Measurements from ENCODE around the gene VEGFB. TPM values are rescaled to one million over a fixed set of nuclear protein-coding genes. Genes with fewer than 3 reads are reported as not detected.

VEGFB gene
- polyA plus RNA-seq, 2 of the 4 experiments (the other 2 are of a cell fraction), result 6.8 to 26.5 TPM

DNA sequence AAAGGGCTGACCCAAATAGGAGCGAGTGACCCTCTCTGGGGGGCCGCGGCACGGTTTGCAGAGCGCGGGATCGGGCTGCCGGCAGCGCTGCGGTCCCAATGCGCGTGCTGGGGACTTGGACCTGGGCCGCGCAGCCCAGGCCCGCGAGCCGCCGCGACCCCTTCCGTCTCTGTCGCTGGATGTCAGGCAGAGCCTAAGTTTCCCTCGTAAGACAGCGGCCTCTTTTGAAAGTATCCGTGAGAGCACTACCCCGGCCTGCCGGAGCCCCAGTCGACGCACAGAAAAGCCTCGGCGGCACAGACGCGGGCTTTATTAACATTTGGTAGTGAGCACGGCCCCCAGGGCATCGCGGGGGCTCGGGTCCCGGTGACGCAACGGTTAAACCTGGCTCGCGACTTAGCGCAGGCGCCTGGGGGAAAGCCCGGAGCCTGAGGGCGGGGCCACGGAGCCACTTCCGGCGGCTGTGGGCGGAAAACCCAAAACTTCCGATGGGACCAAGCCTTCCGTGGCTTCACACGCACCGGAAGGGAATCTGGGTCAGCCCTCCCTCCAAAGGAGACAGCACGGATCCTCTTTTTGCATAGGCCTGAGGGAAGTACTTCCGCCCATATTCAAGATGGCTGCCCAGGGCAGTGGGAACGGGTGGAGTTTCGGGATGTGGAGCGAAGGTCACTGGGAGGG lies 35.3 kb downstream of the VEGFB start:
- ATAC-seq (peak; percentile 80 to 91), FAIRE-seq (peak; percentile 59), DNase-seq (ENCODE audit: low read depth in 1 of 2, low spot score in 1 of 2) (peak; percentile 87 to 100)
- WGBS (ENCODE audit: missing lambda C conversion rate), result 3% methylated on average over 29 of the region's 58 CpGs
- peak overlapping the region; percentile 94 to 97 for H3K27ac ChIP-seq
- H3K4me1 ChIP-seq, result peaks cover 32% of the 10 kb centered on the region
- H3K4me2 ChIP-seq, result peak overlapping the region; percentile 97
- H3K4me3 ChIP-seq, result peak overlapping the region; percentile 72
- H3K9me3 ChIP-seq, result no peaks in the 10 kb centered on the region
- CTCF ChIA-PET, result interaction anchor here (0.6 to 16.0 kb wide), 12 partner anchors 11 to 707 kb away, joined by 3 to 220 read pairs (median 4); partner anchors contain the start of genes BAD, CATSPERZ, ESRRA and PLCB3
- POLR2A ChIA-PET, result interaction anchor here (0.6 to 5.9 kb wide), 13 partner anchors 10 to 84 kb away, joined by 3 to 53 read pairs (median 5); partner anchors contain the start of genes BAD, ESRRA, FKBP2 and GPR137
- TF ChIP-seq TP53 (CRISPR knock-in tag; IDR thresholded peaks at IDR 0.05), result 0 out of 2 replicates have a peak, but pooled peaks have one; percentile 27
- TF ChIP-seq SMC3 (IDR thresholded peaks at IDR 0.05), result peak; percentile 4; the same call in 1 of the 3 replicates
- no peak for TF ChIP-seq NR3C1 (IDR thresholded peaks at IDR 0.05)
- no peak for TF ChIP-seq CHD4 (IDR thresholded peaks at IDR 0.05; ENCODE audit: borderline replicate concordance)
- peak; percentile 75 to 87; a peak in 3 of 4 replicates for TF ChIP-seq CEBPB (IDR thresholded peaks at IDR 0.05)
- no peak for TF ChIP-seq HOXB13 (CRISPR knock-in tag; IDR thresholded peaks at IDR 0.05; ENCODE audit: low read depth)
- no peak for TF ChIP-seq FOSL2 (IDR thresholded peaks at IDR 0.05)
- peak; percentile 41; the same call in 1 of the 2 replicates for TF ChIP-seq FOSL2 (CRISPR knock-in tag; IDR thresholded peaks at IDR 0.05)
- TF ChIP-seq SREBF2 (IDR thresholded peaks at IDR 0.05), result no peak
- TF ChIP-seq, protein P1, sequence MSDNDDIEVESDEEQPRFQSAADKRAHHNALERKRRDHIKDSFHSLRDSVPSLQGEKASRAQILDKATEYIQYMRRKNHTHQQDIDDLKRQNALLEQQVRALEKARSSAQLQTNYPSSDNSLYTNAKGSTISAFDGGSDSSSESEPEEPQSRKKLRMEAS (IDR thresholded peaks at IDR 0.05), result peak; percentile 84
- TF ChIP-seq POLR2AphosphoS2 (conservative IDR thresholded peaks at IDR 0.05; ENCODE audit: low read length), result peak; percentile 6; the same call in 1 of the 2 replicates
- TF ChIP-seq MAZ (IDR thresholded peaks at IDR 0.05; ENCODE audit: borderline replicate concordance, low read depth, low read length), result peak; percentile 32; the same call in 1 of the 2 replicates
- peak; percentile 84; the same call in 1 of the 2 replicates for TF ChIP-seq RNF2 (IDR thresholded peaks at IDR 0.05; ENCODE audit: borderline replicate concordance, low read depth)
- TF ChIP-seq ZFP36 (IDR thresholded peaks at IDR 0.05; ENCODE audit: borderline replicate concordance, partially characterized antibody), result no peak
- TF ChIP-seq JUN (IDR thresholded peaks at IDR 0.05), result peak; percentile 78 to 92
- no peak for TF ChIP-seq BHLHE40 (IDR thresholded peaks at IDR 0.05; ENCODE audit: low read depth, low read length)
- TF ChIP-seq HDAC2 (IDR thresholded peaks at IDR 0.05), result no peak
- TF ChIP-seq, protein P2, sequence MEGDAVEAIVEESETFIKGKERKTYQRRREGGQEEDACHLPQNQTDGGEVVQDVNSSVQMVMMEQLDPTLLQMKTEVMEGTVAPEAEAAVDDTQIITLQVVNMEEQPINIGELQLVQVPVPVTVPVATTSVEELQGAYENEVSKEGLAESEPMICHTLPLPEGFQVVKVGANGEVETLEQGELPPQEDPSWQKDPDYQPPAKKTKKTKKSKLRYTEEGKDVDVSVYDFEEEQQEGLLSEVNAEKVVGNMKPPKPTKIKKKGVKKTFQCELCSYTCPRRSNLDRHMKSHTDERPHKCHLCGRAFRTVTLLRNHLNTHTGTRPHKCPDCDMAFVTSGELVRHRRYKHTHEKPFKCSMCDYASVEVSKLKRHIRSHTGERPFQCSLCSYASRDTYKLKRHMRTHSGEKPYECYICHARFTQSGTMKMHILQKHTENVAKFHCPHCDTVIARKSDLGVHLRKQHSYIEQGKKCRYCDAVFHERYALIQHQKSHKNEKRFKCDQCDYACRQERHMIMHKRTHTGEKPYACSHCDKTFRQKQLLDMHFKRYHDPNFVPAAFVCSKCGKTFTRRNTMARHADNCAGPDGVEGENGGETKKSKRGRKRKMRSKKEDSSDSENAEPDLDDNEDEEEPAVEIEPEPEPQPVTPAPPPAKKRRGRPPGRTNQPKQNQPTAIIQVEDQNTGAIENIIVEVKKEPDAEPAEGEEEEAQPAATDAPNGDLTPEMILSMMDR (IDR thresholded peaks at IDR 0.05), result peak; percentile 12; the same call in 1 of the 3 replicates
- TF ChIP-seq POLR2A (IDR thresholded peaks at IDR 0.05; ENCODE audit: low read length), result peak; percentile 32
- peak; percentile 56; the same call in 1 of the 2 replicates for TF ChIP-seq PHF8 (IDR thresholded peaks at IDR 0.05; ENCODE audit: borderline replicate concordance, low read depth)
- TF ChIP-seq, protein P3, sequence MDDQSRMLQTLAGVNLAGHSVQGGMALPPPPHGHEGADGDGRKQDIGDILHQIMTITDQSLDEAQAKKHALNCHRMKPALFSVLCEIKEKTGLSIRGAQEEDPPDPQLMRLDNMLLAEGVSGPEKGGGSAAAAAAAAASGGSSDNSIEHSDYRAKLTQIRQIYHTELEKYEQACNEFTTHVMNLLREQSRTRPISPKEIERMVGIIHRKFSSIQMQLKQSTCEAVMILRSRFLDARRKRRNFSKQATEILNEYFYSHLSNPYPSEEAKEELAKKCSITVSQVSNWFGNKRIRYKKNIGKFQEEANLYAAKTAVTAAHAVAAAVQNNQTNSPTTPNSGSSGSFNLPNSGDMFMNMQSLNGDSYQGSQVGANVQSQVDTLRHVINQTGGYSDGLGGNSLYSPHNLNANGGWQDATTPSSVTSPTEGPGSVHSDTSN (IDR thresholded peaks at IDR 0.05), result peak; percentile 19
- TF ChIP-seq, protein P4, sequence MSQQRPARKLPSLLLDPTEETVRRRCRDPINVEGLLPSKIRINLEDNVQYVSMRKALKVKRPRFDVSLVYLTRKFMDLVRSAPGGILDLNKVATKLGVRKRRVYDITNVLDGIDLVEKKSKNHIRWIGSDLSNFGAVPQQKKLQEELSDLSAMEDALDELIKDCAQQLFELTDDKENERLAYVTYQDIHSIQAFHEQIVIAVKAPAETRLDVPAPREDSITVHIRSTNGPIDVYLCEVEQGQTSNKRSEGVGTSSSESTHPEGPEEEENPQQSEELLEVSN (IDR thresholded peaks at IDR 0.05; ENCODE audit: borderline replicate concordance, low read depth), result peak; percentile 61; the same call in 1 of the 2 replicates

All from A549 (cell line).